ENCODE measurements around the gene ITK. TPM values are rescaled to one million over a fixed set of nuclear protein-coding genes. Genes with fewer than 3 reads are reported as not detected.
A peak's percentile ranks its signal among the peaks of the same experiment; 100 is the strongest.

The ITK gene
- total RNA-seq, 3 donors from 2014 or later (not counting 1 experiment from before 2014, with no cell fraction given) = 153 to 188 (median 186) TPM

DNA sequence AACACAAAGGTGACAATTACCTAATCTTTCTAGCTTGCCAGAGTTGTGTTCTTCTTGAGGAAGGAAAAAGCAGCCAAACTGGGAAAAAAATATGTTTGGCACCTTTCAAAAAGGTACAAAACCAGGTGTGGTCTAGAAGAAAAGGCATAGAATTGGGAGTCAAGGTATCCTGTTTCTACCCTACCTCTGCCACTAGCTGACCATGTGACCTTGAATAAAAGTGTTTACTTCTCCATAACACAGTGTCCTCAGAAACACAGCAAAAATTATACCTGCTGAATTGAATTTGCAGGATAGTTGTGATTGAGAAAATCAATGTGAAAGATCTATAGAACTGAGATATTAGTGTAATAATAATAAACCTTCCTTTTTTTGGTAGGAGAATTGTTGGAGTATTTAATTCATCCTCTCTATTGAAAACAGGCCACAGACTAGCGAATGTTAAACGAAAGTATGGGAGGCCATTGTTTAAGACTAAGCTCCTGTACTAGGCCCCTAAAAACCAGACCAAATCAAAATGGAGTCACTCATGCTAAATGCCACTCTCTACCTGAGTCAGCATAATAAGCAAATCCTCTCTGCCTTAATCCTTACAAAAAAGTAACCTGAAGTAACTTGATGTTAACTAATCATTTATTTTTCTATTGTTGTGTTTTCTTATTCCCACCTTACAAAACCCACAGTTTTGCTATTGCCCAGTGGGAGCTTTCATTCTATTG, 97.8 kb downstream of the ITK start:
- H3K4me3 Mint-ChIP-seq = no peak overlapping the region
- H3K27me3 Mint-ChIP-seq (ENCODE audit: low read depth in 2 of 2) = no peaks in the 10 kb centered on the region
- no peak for ATAC-seq
- Histone ChIP-seq H3K27me3 (ENCODE audit: control insufficient read depth, insufficient read depth, low read length) (no peaks in the 10 kb centered on the region), H3K4me3 (ENCODE audit: low read length) (no peak overlapping the region), H3K36me3 (ENCODE audit: control insufficient read depth, insufficient read depth, low read length) (no peaks in the 10 kb centered on the region), H3K4me1 (ENCODE audit: control insufficient read depth, insufficient read depth, low read length) (peaks cover 32% of the 10 kb centered on the region), H3K9me3 (ENCODE audit: control insufficient read depth, insufficient read depth, low read length) (no peaks in the 10 kb centered on the region), H3K27ac (ENCODE audit: low read length) (no peak overlapping the region)
- H3K4me1 Mint-ChIP-seq = peaks cover 82 to 88% of the 10 kb centered on the region in 2 donors
- no peaks in the 10 kb centered on the region for H3K9me3 Mint-ChIP-seq
- peak overlapping the region; percentile 78 to 82 for H3K27ac Mint-ChIP-seq
- WGBS (ENCODE audit: insufficient coverage) = 89% methylated on average over 2 of the region's 2 CpGs
- TF ChIP-seq CTCF (IDR thresholded peaks at IDR 0.05) = no peak
- no peaks in the 10 kb centered on the region for H3K36me3 Mint-ChIP-seq
- DNase-seq = no peak
- intact Hi-C loops (cut with micrococcal nuclease) = no loop called here

DNA sequence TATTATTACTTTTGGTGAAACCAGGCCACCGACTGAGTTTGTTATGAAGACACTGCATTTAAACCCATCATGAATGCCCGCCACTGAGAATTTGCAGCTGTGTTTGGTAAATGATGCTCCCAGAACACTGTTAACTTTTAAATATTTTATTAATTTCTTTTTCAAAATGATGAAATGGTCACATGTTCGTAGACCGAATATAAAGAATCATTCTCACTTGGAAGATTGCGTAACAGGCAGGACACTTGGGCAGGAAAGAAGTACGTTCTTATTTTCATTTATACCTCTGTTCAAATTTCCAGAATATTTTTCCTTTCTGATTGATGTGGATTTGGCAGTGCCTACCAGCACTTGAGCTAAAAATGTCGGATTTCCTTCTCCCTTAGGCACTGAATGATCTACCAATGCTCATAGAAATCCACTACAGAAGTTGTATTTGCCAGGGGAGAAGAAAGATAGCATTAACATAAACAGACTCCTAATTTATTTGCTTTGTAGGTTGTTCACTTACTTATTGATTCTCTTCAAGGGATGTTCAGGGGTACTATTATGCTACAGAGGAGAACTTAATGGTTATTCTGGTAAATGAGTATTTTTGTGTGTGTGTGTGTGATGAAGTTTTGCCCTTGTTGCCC, 99.1 kb downstream of the ITK start:
- no peaks in the 10 kb centered on the region for H3K36me3 ChIP-seq (ENCODE audit: control insufficient read depth, insufficient read depth, low read length)
- no peaks in the 10 kb centered on the region for H3K9me3 ChIP-seq (ENCODE audit: control insufficient read depth, insufficient read depth, low read length)
- no peak overlapping the region for H3K4me3 ChIP-seq (ENCODE audit: low read length)
- H3K4me1 ChIP-seq (ENCODE audit: control insufficient read depth, insufficient read depth, low read length) = peaks cover 29% of the 10 kb centered on the region
- peak overlapping the region; percentile 78 to 82 for H3K27ac Mint-ChIP-seq
- 57% methylated on average over 3 of the region's 7 CpGs for WGBS (ENCODE audit: insufficient coverage)
- peak overlapping the region; percentile 51 for H3K4me3 Mint-ChIP-seq
- H3K27me3 Mint-ChIP-seq (ENCODE audit: low read depth in 2 of 2) = no peaks in the 10 kb centered on the region
- peaks cover 82 to 88% of the 10 kb centered on the region in 2 donors for H3K4me1 Mint-ChIP-seq
- intact Hi-C loops (cut with micrococcal nuclease) = no loop called here
- no peaks in the 10 kb centered on the region for H3K36me3 Mint-ChIP-seq
- H3K27ac ChIP-seq (ENCODE audit: low read length) = peak overlapping the region; percentile 6
- DNase-seq (no peak), ATAC-seq (no peak)
- H3K9me3 Mint-ChIP-seq = no peaks in the 10 kb centered on the region
- no peaks in the 10 kb centered on the region for H3K27me3 ChIP-seq (ENCODE audit: control insufficient read depth, insufficient read depth, low read length)
- no peak for TF ChIP-seq CTCF (IDR thresholded peaks at IDR 0.05)

DNA sequence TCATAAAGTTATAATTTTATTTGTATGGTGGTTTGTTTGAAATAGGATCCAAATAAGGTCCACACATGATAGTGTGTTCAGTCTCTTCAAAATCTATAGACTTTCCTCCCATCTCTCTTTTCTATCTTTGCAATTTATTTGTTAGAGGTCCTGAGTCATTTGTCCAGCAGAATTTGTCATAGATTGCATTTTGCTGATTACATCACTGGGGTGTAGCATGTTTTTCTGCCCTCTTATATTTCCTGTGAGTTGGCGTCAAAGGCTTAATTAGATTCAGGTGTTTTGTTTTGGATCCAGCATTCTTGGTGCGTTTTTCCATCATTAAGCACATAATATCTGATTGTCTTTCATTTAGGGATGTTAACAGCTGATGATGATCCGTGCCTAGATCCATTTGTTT, 100.3 kb downstream of the ITK start:
- H3K27ac ChIP-seq (ENCODE audit: low read length) = no peak overlapping the region
- peaks cover 29% of the 10 kb centered on the region for H3K4me1 ChIP-seq (ENCODE audit: control insufficient read depth, insufficient read depth, low read length)

More for the DNA sequence above, 100.3 kb downstream of the ITK start:
- no peak for TF ChIP-seq CTCF (IDR thresholded peaks at IDR 0.05)
- H3K4me3 ChIP-seq (ENCODE audit: low read length) = no peak overlapping the region
- peak in 2 of 3 donors; percentile 41 to 60 for ATAC-seq
- no peaks in the 10 kb centered on the region for H3K9me3 Mint-ChIP-seq
- peak in 1 of 2 donors; percentile 34 for DNase-seq
- H3K27me3 ChIP-seq (ENCODE audit: control insufficient read depth, insufficient read depth, low read length) = no peaks in the 10 kb centered on the region
- peaks cover 9% of the 10 kb centered on the region for H3K36me3 ChIP-seq (ENCODE audit: control insufficient read depth, insufficient read depth, low read length)
- H3K4me3 Mint-ChIP-seq = peak overlapping the region; percentile 5
- no peaks in the 10 kb centered on the region for H3K9me3 ChIP-seq (ENCODE audit: control insufficient read depth, insufficient read depth, low read length)
- no peaks in the 10 kb centered on the region for H3K27me3 Mint-ChIP-seq (ENCODE audit: low read depth in 2 of 2)
- peaks cover 84 to 91% of the 10 kb centered on the region in 2 donors for H3K4me1 Mint-ChIP-seq
- no peaks in the 10 kb centered on the region for H3K36me3 Mint-ChIP-seq
- WGBS (ENCODE audit: insufficient coverage) = 0% methylated on average over 1 of the region's 3 CpGs
- intact Hi-C loops (cut with micrococcal nuclease) = no loop called here
- peak overlapping the region; percentile 78 to 82 for H3K27ac Mint-ChIP-seq

Data from natural killer cell (primary cell).